ENCODE data around the gene PAMR1. TPM values are rescaled to one million over a fixed set of nuclear protein-coding genes. Genes with fewer than 3 reads are reported as not detected.

The PAMR1 gene
- total RNA-seq, 4 donors from 2014 or later = 4.0 to 13.5 (median 10.4) TPM

DNA sequence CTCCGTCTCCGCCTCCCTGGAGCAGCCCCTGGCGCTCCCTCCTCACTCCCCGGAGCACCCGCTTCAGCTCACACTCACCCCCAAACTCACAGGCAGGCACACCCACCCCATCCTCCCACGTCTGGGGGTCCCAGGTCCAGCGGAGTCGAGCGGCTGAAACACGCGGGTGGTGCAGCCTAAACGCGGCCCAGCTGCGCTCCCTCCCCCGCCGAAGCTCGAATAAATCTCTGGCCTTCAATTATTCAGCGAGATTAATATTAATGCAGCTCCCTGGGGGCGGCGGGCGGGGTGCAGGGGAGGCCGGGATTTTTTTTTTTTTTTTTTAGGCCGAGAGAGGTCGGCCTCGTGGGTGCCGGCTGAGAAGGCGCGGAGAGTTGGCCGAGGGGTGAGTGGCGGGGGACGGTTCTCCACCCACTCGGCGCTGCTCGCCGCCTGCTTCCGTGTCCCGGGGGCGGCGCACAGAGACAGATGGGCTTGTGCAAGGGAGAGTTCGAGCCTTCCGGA, 105.5 kb downstream of the PAMR1 start:
- H3K27ac ChIP-seq = no peak overlapping the region
- H3K4me3 ChIP-seq = peak overlapping the region in 3 of 4 donors; percentile 17 to 55 (median 37)
- H3K36me3 ChIP-seq = no peaks in the 10 kb centered on the region
- TF ChIP-seq POLR2AphosphoS5 (IDR thresholded peaks at IDR 0.05) (no peak), EP300 (IDR thresholded peaks at IDR 0.05; ENCODE audit: low read depth) (no peak), POLR2A (IDR thresholded peaks at IDR 0.05) (no peak)
- TF ChIP-seq, protein P1, sequence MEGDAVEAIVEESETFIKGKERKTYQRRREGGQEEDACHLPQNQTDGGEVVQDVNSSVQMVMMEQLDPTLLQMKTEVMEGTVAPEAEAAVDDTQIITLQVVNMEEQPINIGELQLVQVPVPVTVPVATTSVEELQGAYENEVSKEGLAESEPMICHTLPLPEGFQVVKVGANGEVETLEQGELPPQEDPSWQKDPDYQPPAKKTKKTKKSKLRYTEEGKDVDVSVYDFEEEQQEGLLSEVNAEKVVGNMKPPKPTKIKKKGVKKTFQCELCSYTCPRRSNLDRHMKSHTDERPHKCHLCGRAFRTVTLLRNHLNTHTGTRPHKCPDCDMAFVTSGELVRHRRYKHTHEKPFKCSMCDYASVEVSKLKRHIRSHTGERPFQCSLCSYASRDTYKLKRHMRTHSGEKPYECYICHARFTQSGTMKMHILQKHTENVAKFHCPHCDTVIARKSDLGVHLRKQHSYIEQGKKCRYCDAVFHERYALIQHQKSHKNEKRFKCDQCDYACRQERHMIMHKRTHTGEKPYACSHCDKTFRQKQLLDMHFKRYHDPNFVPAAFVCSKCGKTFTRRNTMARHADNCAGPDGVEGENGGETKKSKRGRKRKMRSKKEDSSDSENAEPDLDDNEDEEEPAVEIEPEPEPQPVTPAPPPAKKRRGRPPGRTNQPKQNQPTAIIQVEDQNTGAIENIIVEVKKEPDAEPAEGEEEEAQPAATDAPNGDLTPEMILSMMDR (IDR thresholded peaks at IDR 0.05) = no peak
- peaks cover 6 to 22% (median 21%) of the 10 kb centered on the region in 4 donors for H3K4me1 ChIP-seq
- intact Hi-C loops (cut with DNase I; ENCODE audit: low total_unique reads) = loop anchor here (10.0 kb wide), 1 partner anchor 425 kb away; no protein-coding TSS in a partner anchor
- no peaks in the 10 kb centered on the region for H3K9me3 ChIP-seq
- in situ Hi-C loops (cut with MboI; ENCODE audit: low pct_ligation_motif_present in 1 of 4, low pct_unique_long_range_greater_than_20kb in 1 of 4, low sequenced_read_pairs in 3 of 4) = loop anchor here in 2 of 4 donors (10.0 to 25.0 kb wide), 2 partner anchors 65 to 833 kb away; no protein-coding TSS in a partner anchor
- DNase-seq = no peak
- 2% methylated on average over 11 to 35 of the region's 41 CpGs for WGBS, 2 donors (ENCODE audit: low coverage in 1 of 2)
- H3K27me3 ChIP-seq = peaks cover 94% of the 10 kb centered on the region

DNA sequence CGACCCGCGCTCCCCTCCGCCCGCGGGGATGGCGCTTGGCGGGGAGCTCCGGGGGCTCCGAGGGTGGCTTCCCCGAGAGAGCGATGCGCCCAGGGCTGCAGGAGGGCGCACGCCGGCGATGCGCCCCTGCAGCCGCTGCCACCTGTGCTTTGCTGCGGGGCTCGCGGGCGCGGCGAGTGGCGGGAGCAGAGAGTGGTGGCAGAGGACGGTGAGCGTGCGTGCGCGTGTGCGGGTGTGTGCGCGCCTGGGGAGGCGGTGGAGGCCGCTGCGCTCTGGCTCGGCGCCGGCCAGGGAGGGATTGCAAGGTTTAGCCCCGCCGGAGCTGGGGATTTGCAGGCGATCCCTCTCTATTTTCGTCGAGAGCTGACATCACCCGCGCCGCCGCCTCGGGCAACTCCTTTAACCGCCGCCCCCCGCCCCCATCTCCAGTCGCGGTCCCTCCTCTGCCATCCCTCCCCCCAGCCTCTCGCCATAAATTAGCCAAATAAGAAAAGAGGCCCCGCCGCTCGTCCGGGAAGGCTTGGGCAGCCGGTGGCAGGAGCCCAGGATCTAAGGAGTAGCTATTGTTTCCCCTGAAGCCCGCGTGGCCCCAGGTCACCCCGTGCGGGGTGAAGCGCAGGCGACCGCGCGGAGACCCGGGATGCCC, 106.1 kb downstream of the PAMR1 start, which contains the start of gene SLC1A2:
SLC1A2 (minus strand) TSS at position 375 of the 646 bp plus-strand sequence. CDS start 592 bp downstream, outside the sequence.
- in situ Hi-C loops (cut with MboI; ENCODE audit: low pct_ligation_motif_present in 1 of 4, low pct_unique_long_range_greater_than_20kb in 1 of 4, low sequenced_read_pairs in 3 of 4) (loop anchor here in 2 of 4 donors (10.0 to 25.0 kb wide), 2 partner anchors 65 to 832 kb away; no protein-coding TSS in a partner anchor), intact Hi-C loops (cut with DNase I; ENCODE audit: low total_unique reads) (loop anchor here (10.0 kb wide), 1 partner anchor 425 kb away; no protein-coding TSS in a partner anchor)
- peak within 1 kb of the TSS in 3 of 4 donors; percentile 17 to 55 (median 37) for H3K4me3 ChIP-seq
- H3K9me3 ChIP-seq = no peaks in the 10 kb centered on the region
- no peaks in the 10 kb centered on the region for H3K36me3 ChIP-seq
- H3K27ac ChIP-seq = no peak within 1 kb of the TSS
- peaks cover 6 to 22% (median 21%) of the 10 kb centered on the region in 4 donors for H3K4me1 ChIP-seq
- WGBS, 2 donors (ENCODE audit: low coverage in 1 of 2) = 2% methylated on average over 27 of the region's 71 CpGs; no CpG with 5 or more reads in 1 of the 2 donors
- peaks cover 99% of the 10 kb centered on the region for H3K27me3 ChIP-seq
- no peak for DNase-seq
- no peak for TF ChIP-seq POLR2AphosphoS5 (IDR thresholded peaks at IDR 0.05)
- TF ChIP-seq, protein P1 (IDR thresholded peaks at IDR 0.05) = no peak
- no peak for TF ChIP-seq EP300 (IDR thresholded peaks at IDR 0.05; ENCODE audit: low read depth)
- no peak for TF ChIP-seq POLR2A (IDR thresholded peaks at IDR 0.05)

DNA sequence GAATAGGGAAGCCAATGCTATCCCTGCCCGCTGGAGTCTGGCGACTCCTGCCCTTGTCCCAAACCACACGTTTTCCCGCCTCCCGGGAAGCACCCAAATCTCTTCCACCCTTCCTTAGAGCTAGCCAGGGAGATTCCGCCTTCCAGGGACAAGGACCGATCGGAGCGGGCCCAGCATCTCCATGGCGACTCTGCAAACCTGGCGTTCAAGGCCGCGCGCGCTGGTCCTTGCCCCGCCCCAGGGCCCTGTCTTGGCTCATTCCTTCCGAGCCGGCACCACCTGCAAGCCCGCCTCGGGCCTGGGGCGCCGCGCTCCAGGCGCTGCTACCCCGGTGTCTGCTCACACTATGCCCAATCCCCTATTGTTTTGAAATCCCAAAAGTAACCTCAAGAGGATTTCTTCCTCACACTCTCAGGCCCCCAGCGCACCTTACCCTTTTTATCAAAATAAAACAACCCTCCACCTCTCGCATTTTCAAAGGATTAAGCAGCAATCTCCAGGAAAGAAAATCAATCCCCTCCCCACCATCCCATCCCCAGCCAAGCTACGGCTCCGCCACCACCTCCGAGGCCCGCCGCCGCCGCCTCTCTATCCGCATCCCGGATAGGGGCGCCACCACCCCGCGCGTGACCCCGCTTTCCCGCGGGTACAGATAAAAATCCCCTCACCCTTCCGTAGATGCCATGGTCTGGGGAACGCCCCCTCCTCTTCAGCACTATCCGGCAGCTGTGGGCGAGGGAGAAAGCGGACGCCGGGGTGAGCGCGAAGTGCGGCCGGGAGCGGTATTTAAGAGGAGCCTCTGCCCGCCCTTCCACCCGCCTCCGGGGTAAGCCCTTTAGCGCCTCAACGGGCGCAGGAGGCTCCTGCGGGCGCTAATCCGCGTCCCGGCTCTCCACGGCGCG, 106.9 kb downstream of the PAMR1 start:
- no peaks in the 10 kb centered on the region for H3K36me3 ChIP-seq
- WGBS, 2 donors (ENCODE audit: low coverage in 1 of 2) = 0 to 13% methylated on average over 1 to 62 of the region's 69 CpGs
- H3K4me3 ChIP-seq = peak overlapping the region in 3 of 4 donors; percentile 17 to 55 (median 37)
- peaks cover 97% of the 10 kb centered on the region for H3K27me3 ChIP-seq
- TF ChIP-seq POLR2A (IDR thresholded peaks at IDR 0.05) = no peak
- TF ChIP-seq, protein P1 (IDR thresholded peaks at IDR 0.05) = no peak
- TF ChIP-seq POLR2AphosphoS5 (IDR thresholded peaks at IDR 0.05) = no peak
- no peak for TF ChIP-seq EP300 (IDR thresholded peaks at IDR 0.05; ENCODE audit: low read depth)
- in situ Hi-C loops (cut with MboI; ENCODE audit: low pct_ligation_motif_present in 1 of 4, low pct_unique_long_range_greater_than_20kb in 1 of 4, low sequenced_read_pairs in 3 of 4) = loop anchor here in 2 of 4 donors (10.0 to 25.0 kb wide), 2 partner anchors 64 to 831 kb away; no protein-coding TSS in a partner anchor
- intact Hi-C loops (cut with DNase I; ENCODE audit: low total_unique reads) = loop anchor here (10.0 kb wide), 1 partner anchor 424 kb away; no protein-coding TSS in a partner anchor
- no peaks in the 10 kb centered on the region for H3K9me3 ChIP-seq
- H3K4me1 ChIP-seq = peaks cover 6 to 22% (median 21%) of the 10 kb centered on the region in 4 donors
- DNase-seq = no peak
- no peak overlapping the region for H3K27ac ChIP-seq
